NCI-H128 (cell line): ENCODE data around the gene PRSS50.
"Not testable (repeated sequence)": the region's sequence is repeated elsewhere in the genome, so short reads cannot be mapped to it uniquely, and the experiment has no call there.

Experiments
- DNase-seq: peaks from one replicate; lab custom pipeline; 2025; ENCODE audit not compliant: unreplicated experiment; lab: John Stamatoyannopoulos, UW

Gene PRSS50

DNA sequence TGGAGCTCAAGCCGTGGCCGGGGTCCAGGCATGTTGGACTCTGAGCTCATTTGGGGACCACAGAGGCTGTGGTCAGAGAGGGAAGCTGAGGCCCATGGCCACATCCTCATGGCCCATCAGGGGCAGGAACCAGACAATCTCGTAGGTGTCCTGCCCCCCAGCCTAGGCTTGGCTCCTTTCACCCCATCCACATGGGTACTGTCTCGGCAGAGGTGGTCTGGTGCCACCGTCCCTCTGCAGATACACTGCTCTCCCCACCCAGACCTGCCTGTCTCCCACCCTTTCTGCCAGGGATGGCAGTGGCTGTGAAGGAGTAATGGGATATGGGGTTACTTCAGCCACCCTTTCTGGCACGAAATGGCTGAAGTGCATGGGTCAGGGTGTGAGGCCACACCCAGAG, 7.9 kb downstream of the PRSS50 start:
- DNase-seq: no peak

DNA sequence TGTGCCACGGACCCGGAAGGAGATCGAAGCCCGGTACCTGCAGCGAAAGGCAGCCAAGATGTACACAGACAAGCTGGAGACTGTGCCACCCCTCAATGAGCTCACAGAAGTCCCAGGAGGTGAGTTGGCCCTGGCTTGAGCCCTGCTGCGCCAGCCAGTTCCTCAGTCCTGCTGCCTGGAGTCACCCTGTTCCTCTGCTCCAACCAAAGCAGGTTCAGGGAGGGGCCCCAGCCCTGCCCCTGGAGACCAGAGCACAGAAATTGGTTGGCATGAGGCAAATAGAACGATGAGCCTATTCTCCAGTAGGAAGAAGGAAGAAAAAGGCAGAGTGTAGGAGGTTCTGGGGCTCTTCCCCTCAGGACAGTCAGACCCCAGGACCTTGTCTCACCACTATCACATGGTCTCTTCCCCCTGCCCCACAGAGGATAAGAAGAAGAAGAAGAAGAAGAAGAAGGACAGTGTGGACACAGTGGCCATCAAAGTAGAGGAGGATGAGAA, 8.5 kb downstream of the PRSS50 start:
- DNase-seq: no peak

DNA sequence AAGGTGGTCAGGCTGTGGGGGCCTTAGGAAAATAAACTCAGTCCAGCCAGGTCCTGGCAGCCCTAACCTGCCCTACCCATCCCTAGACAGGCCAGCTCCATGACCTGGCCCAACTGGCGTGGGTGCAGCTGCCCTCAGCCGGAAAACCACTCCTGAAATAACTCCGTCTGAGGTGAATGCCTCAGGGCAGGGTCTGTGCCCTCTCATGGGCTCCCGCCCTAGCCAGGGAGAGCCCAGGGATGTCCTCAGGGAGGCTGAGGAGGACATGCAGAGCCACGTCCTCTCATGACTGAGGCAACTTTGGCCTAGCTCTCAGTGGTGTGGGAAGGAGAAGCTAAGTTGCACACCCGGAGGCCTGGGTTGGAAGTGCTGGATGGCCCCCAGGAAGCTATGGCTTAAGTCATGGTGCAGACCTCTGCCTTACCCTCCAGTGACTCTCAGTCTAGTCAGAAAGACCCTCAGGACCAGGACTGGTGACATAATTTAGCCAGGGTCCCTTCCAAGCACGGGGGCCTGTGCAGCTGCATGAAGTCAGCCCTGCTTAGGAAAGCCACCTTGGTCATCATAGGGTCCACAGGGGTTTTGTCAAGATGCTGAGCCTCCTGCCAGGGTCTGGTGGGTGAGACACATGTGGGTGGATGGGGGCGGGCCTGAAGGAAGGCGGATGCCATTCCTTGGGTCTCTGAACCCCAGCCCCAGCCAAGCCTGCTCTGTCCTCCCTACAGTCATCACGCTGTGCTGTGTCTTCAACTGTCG, 9.1 kb downstream of the PRSS50 start:
- no peak for DNase-seq

DNA sequence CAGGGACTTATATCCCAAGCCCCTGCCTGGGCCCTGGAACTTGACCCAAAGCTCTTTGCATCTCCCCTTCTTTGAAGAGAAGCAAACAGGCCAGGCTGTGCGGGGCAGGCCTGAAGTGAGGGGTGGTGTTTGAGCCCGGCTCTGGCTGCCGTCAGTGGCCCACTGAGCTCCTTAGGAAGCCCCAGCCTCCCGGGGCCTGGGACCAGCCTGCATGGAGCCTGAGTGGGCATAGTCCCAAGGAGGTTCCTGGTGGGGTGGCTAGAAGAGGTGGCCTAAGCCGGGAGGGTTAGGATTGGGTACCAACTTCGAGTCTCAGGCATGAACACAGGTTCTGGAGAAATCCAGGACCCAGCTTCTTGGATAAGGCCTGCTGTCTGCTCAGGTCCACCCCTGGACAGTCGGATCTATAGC, 10.1 kb downstream of the PRSS50 start:
- no peak for DNase-seq

DNA sequence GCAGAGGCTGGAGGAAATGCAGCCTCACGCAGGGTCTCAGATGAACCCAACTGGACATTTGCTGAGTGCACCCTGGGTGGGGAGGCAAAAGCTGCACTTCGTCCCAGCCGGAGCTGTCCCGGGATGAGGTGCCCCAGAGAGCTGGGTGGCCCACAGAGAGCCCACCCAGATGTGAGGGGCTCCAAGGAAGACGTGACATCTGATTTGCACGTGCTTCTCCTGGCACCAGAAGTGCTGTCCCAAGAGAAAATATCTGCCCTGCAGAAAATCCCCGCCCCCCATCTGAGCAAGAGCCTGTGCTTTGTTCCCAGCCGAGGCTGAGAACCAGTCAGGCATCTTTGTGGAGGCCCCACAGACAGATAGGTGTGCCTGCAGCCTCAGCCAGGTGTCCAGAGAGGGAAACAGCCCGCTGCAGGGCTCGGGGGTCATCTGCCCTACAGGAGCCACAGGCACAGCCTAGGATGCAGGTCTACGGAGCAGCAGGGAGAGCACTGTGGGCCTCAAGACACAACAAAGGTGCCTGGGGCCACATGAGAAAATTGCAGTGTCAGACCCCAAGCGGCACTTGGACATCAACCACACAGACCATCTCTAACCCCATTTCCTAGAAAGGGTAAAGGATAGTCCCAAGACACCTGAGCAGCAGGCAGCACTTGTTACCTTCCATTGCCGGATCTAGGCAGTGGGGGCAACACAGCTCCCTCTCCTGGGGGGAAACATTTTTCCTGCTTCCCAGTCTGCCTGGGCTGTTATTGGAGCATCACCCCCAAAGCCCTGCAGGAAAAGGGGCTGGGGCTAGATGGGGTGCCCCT, 10.7 kb downstream of the PRSS50 start:
- DNase-seq: no peak

DNA sequence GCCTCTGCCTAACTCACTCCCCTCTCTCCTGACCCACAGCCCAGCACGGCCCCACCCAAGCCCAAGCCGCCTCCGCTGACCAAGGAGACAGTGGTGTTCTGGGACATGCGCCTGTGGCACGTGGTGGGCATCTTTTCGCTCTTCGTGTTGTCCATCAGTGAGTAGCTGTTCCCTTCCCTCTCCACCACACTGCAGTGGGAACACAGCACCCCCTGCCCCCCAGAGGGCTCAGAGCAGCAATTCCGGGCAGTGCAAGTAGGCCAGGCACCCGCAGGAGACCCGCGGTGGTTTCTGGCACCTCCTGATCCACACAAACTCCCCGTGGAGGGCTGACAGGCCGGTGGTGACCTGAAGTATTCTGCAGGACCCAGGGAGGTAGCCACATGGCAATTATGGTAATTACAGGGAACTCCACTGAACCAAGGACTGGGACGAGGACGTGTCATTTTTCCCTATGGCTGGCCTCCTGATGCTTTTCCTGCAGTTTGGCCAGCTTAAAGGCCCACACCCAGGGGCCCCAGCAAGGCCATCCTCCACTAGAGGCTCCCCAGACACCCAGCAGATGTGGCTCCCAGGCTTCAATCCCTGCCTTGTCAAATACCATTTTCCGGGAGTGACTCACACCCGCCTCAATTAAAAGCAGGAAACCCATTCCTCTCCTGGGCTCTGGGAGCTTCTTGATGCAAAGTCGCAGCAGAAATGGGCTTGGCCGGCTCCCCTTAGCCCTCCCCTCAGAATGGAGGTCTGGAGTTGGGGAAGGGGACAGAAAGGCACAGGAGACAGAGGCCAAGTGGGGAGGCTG, 11.7 kb downstream of the PRSS50 start:
- no peak for DNase-seq

DNA sequence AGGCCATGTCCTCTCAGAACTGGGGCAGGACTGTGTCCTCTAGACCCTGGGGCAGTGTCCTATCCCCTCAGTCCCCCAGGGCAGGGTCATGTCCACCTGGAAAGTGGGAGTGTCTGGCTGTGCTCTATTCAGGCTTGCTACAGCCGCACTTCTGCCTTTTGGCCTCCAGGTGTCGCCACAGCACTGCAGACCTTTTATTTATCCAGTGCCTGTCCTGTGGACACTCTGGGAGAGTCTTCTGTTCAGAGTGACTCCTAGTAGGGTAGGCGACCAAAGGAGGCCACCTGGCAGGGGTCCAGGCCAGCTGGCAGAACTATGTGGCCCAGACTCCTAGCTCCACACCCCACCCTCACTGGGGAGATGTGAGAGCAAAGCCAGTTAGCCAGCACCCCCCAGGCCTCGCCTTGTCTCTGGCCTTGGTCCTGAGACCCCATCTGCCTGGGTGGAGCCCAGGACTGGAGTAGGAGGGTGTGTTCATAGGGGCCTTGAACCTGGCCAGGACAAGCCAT, 12.6 kb downstream of the PRSS50 start:
- peak; percentile 23 for DNase-seq

DNA sequence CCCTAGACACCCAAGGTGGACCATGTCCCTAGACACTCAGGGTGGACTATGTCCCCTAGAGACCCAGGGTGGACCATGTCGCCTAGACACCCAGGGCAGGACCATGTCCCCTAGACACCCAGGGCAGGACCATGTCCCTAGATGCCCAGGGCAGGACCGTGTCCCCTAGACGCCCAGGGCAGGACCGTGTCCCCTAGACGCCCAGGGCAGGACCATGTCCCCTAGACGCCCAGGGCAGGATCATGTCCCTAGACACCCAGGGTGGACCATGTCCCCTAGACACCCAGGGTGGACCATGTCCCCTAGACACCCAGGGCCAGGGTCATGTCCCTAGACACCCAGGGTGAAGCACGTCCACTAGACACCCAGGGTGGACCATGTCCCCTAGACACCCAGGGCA, 13.3 kb downstream of the PRSS50 start:
- not testable (repeated sequence) for DNase-seq

DNA sequence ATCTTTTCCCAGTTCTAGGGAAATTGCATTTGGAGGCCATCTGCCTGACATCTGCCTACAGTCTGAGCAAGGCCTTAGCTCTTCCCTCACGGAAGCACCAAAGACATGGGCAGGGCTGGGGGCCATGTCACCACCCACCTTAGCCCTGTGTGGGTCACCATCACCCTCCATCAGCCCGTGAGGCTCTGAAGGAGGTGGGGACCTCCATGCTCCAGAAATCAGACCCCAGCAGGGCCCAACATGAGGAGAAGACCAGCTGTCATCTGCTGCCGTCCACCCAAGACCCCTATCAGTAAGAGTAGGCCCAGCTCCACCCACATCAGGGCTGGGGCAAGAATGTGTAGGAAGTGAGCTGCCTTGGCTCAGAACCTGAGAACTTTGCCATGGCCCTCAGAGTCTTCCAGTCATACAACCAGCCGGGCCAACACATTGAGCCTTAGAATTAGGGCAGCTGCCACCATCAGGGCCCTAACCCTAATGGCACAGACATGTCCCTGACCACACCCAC, 14.6 kb downstream of the PRSS50 start:
- DNase-seq: no peak

DNA sequence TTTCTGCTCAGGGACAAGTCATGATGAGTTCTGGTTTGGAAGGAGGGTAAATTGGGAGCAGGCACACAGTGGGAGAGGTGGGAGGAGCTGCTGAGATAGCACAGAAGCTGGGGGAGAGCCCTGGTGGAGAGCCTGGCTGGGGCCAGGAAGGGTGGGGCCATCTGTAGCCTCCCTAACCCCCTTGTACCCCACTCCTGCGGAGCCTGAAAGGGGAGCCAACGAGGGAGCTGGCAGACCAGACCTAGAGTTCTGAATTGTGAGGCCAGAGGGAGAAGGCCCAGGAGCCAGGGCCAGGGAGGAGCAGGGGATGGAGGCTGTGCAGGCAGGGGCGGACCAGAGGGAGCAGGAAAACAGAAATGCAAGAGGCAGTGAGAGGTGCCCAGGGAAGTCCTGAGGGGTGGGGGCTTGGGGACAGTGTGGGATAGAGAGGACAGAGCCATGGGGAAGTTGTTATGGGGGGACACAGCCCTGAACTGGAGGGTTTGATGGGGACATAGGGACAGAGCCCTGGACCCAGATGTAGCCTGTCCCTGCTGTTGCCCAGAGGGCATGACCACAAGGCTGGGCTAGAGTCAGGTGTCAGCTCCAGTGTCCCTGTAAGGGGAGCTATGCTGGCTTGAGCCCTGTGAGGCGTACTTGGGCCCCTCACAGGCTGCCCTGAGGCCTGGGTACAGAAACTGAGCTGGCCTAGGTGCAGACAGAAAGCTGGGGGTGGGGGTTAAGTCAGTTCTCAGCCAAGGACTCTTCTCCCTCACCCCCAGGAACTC, 15.2 kb downstream of the PRSS50 start:
- no peak for DNase-seq

DNA sequence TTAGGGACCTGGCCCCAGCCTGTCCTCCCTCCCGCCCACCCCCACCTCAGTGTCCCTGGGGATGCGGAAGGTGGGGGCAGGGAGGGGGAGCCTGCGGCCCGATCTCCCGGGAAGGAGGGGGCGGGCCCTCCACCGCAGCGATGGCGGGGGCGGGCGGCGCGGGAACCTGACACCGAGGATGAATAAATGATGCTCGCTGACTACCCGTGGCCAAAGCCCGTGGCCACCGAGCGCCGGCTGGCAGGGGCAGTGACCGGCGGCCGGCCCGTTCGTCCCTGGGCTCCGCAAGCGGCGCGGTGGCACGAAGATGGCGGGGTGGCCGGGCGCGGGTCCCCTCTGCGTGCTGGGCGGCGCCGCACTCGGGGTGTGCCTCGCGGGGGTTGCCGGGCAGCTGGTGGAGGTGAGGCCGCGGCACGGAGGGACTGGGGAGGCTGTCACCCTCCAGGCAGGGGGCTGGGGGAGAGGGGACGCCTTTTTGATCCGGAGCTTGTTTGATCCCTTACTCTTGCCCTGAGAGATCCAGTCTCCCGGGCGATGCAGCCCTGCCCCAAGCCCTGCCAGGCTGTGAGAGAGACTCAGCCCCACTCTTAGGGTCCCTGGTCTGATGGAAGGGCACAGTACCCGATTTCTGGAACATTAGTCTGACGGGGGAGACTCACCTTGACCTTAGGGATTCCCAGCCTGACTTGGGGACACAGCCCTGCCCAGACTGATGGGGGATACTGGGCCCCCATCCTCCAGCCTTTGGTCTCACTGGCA, 16.3 kb downstream of the PRSS50 start, which contains the start of gene TMIE:
TMIE (plus strand) TSS at position 212 of the 759 bp plus-strand sequence; CDS start at position 308, 96 bp downstream.
- no peak for DNase-seq

DNA sequence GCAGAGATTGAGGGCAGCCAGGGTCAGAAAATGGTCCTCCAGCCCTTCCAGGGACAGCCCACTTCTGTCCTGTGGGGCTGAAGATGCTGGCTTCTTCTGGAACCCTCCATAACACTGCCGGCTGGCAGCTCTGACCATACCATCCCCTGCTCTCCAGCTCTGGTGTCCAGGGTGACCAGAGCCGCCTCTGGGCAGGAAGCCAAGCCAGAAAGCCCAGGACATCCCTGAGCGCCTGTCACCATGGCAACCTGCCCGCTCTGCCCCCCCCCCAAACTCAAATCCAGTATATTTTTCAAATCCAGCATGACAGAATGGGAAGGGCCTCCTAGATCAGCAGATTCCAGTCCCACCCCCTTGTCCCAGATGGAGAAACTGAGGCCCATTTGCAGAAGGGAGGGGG, 16.9 kb downstream of the PRSS50 start:
- no peak for DNase-seq

DNA sequence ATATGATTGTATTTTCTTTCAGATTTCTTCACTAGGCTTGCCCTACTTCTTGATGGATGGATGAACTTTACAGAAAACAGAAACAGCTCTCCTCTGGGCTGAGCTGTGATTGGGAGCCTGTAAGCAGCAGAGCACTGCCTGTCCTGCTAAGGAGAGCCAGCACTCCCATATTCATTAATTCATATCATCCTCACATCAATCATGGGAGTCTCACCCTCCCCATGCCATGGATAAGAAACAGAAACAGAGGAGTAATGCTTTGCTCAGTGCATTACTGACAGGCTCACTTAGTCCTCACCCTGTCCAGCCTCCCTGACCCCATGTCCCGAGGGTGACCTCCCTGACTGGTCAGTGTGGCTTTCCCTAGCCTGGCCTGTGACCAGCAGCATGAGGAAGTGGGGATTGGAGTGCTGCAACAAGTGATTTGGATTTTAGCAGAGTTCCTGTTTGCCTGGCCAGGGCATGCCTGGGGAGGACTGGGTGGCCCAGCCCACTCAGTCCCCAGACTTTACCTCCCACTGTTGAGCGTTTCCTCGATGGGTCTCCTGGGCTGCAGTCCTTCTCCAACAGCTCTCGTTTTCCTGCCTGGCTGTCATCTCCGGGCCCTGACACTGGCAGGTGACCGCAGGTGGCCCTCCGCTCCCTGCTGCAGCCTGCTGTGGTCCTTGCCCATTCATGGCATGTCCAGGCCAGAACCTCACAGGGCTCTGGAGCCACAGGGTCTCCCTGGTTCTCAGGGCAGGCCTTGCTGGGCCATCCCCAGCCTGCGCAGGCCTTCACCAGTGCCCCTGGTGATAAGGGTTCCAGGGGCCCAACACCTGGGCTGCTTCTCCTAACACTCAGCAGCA, 17.8 kb downstream of the PRSS50 start:
- no peak for DNase-seq

DNA sequence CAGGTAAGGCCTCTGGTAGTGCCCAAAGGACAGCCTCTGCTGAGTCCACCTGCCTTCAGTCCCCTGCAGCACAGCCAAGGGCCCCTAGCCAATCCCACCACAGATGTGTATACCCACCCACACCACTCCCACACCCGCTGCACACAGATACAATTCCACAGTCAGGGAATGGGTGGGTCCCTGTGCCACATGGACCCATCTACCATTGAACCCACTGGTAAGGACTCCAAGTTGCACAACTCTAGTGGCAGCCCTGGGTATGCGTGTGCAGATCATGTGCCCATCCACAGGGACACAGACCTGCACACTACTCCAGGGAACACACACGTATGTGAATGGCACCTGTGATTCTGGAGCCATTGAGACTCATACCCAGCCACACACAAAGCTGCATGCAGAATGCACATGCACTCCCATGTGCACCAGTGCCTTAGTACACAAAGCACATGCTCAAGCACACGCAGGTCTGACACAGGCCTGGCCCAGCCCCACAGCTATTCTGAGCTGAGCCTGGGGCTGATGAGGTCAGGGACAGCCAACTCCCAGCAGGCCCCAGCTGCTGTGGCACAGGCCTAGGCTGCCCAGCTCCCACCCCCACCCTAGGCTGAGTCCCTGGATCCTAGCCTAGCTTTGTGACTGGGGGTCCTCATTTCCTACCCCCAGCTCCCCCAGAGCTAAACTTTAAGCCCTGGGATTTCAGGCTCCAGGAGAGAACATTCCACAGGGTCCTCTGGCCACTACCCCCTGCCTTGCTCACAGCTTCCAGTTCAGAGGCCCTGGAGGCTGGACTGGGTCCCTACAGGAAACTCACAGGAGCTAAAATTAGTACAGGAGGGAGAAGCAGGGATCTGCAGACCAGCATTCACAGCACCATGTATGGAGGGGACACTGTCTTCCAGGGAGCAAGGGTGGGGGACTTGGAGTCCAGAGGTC, 21.4 kb downstream of the PRSS50 start:
- no peak for DNase-seq

DNA sequence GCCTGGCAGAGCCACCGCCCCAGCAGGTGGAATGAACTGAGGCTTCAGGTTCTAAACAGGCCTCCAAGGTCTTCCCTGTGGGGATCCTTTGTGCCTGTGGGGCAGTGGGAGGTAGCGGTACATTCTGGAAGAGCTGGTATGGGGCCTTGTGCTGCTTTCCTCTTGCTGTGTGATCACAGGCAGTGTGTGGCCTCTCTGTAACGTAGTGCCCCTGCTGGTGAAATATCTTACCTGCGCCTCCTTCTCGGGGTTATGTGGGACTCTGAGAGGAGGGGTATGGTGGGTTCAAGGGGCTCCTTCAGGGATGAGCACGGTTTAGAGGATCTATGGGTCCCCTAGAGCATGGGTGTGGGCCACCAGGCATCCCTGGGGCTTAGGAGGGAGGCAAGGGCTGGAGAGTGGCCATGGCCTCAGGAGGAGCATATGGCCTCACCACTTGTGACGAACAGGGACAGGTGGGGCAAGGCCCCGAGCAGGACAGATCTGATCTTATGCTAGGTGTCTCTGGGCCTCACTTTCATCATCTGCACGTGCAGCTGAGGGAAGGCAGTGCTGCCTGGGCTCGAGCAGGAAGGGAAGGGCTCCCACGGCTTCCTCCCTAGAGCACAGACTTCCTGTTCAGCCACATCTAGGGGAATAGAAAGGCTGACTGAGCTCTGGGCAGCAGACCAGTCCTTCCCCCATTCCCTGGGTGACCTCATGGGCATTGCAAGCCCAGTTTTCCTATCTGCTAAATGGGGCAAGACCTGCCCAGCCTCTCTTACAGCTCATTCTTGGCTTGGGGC, 22.3 kb downstream of the PRSS50 start:
- no peak for DNase-seq

DNA sequence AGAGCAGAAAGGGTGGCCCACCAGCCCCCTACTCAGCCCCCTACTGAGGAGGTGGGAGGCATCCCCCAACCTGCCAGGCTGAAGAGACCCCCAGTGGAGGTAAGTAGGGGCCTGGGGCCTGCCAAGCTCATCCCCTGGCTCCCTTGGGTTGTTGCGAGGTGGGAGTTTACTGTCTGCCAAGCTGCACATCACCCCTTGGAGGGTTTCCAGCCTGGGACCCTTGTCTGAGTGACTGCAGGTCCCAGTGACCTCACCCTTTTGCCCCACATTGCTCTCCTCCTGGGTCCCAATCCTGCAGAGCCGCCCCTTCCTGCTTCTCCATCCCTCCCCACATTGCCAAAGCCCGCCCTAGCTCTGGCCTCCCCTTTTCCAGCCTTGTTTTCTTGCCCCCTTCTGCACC, 23.1 kb downstream of the PRSS50 start:
- DNase-seq: no peak

DNA sequence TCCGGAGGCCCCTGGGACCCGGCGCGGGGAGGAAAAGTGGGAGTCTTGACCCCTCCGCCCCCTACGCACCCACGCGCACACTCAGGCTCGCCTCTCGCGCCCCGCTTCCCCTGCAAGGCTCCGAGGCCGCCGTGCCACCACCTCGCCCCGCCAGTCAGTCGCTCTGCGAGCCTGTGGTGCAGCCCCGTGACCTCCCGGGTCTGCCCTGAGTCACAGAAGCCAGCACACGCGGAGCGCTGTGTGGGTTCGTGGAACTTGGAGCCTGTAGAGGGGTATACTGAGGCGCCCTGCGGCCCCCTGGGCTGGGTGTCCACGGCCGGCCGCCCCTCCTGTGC, 23.8 kb downstream of the PRSS50 start:
- no peak for DNase-seq
